Retinal pigment epithelial cell (primary cell): ENCODE data around the gene TNS1.

Experiments used
- DNase-seq: peaks from one replicate; pipeline ENCODE4 v3.0.0-alpha.2; 2010; ENCODE audit warnings: low read depth
- H3K4me3 ChIP-seq: 2 replicates; pipeline ENCODE4 v1.5.1; 2011; ENCODE audit warnings: mild to moderate bottlenecking, low read length, control low read depth, moderate library complexity
- CTCF ChIP-seq: conservative IDR thresholded peaks from 2 replicates; pipeline ENCODE4 v1.5.1; 2011; ENCODE audit warnings: low read depth, low read length, control low read depth, inconsistent platforms

TNS1 gene

GRCh38 chr2:218024871-218025270, 22.1 kb upstream of the TNS1 start:
- no peak for DNase-seq
- no peak overlapping the region for H3K4me3 ChIP-seq
- TF ChIP-seq CTCF: no peak

GRCh38 chr2:218024336-218024735, 21.5 kb upstream of the TNS1 start:
- no peak for TF ChIP-seq CTCF
- no peak for DNase-seq
- no peak overlapping the region for H3K4me3 ChIP-seq

- no peak overlapping the region for H3K4me3 ChIP-seq
- no peak for TF ChIP-seq CTCF
- DNase-seq: no peak
Observed at GRCh38 chr2:218023636-218024035, 20.8 kb upstream of the TNS1 start.

- DNase-seq: no peak
- H3K4me3 ChIP-seq: no peak overlapping the region
- no peak for TF ChIP-seq CTCF
Observed at GRCh38 chr2:218022851-218023530, 20.2 kb upstream of the TNS1 start.

- DNase-seq: no peak
- no peak overlapping the region for H3K4me3 ChIP-seq
- no peak for TF ChIP-seq CTCF
Observed at GRCh38 chr2:218022131-218022850, 19.5 kb upstream of the TNS1 start.

GRCh38 chr2:218021536-218022071, 18.8 kb upstream of the TNS1 start:
- no peak for DNase-seq
- TF ChIP-seq CTCF: no peak
- H3K4me3 ChIP-seq: no peak overlapping the region

- H3K4me3 ChIP-seq: no peak overlapping the region
- no peak for TF ChIP-seq CTCF
- DNase-seq: no peak
Observed at GRCh38 chr2:218020966-218021535, 18.3 kb upstream of the TNS1 start.
